CD14-positive monocyte (primary cell): ENCODE data around the gene ZNF565. TPM values are rescaled to one million over a fixed set of nuclear protein-coding genes. Genes with fewer than 3 reads are reported as not detected.
A peak's percentile ranks its signal among the peaks of the same experiment; 100 is the strongest.
"Not testable (repeated sequence)": the region's sequence is repeated elsewhere in the genome, so short reads cannot be mapped to it uniquely, and the experiment has no call there.

Experiments used
- DNase-seq, 3 donors: peaks; one replicate each; pipeline ENCODE4 v3.0.0-alpha.2; 2011 to 2022
- H2AFZ ChIP-seq: 2 replicates; pipeline ENCODE4 v1.6.0; 2012; ENCODE audit warnings: mild to moderate bottlenecking, low read depth, low read length, inconsistent platforms; ENCODE audit not compliant: insufficient read depth, poor library complexity, severe bottlenecking
- H3K27ac ChIP-seq, 2 donors: 1 replicate in 1 of 2; 2 replicates in 1 of 2; pipeline ENCODE4 v1.5.1; 2012 to 2013; ENCODE audit warnings: low read length in 2 of 2, control low read depth in 1 of 2, inconsistent platforms in 1 of 2, low read depth in 1 of 2, mild to moderate bottlenecking in 1 of 2
- H3K27me3 ChIP-seq, 2 donors: one replicate each; pipeline versions ENCODE4 v1.6.0 to v1.6.1; 2011 to 2013; ENCODE audit warnings: low read length in 2 of 2; ENCODE audit not compliant: control insufficient read depth in 2 of 2, insufficient read depth in 2 of 2
- H3K36me3 ChIP-seq, 2 donors: replicated peaks in 1 of 2; 1 replicate in 1 of 2; 2 replicates in 1 of 2; pipeline versions ENCODE4 v1.5.1 to v1.6.1; 2012 to 2013; ENCODE audit warnings: low read length in 2 of 2, control low read depth in 1 of 2, inconsistent platforms in 1 of 2, mild to moderate bottlenecking in 1 of 2; ENCODE audit not compliant: insufficient read depth in 2 of 2, control insufficient read depth in 1 of 2
- H3K4me1 ChIP-seq, 2 donors: 1 replicate in 1 of 2; 2 replicates in 1 of 2; pipeline versions ENCODE4 v1.5.1 to v1.6.1; 2012 to 2013; ENCODE audit warnings: low read length in 2 of 2, control low read depth in 1 of 2, inconsistent platforms in 1 of 2, mild to moderate bottlenecking in 1 of 2, moderate library complexity in 1 of 2; ENCODE audit not compliant: insufficient read depth in 2 of 2, control insufficient read depth in 1 of 2
- H3K4me2 ChIP-seq: replicated peaks from 2 replicates; pipeline ENCODE3; 2012; ENCODE audit warnings: low read length, moderate library complexity, mild to moderate bottlenecking; ENCODE audit not compliant: poor library complexity, severe bottlenecking; ENCODE audit errors: extremely low read depth
- H3K4me3 ChIP-seq, 3 experiments: fragments of 200-600 bp in 1 of 3; sonication (generic) in 1 of 3; replicated peaks in 1 of 3; 1 replicate in 2 of 3; 2 replicates in 1 of 3; pipeline ENCODE4 v1.5.1; 2011 to 2013; ENCODE audit warnings: low read length in 3 of 3, mild to moderate bottlenecking in 3 of 3, control low read depth in 2 of 3, low read depth in 2 of 3, inconsistent platforms in 1 of 3, moderate library complexity in 1 of 3
- H3K79me2 ChIP-seq: 2 replicates; pipeline ENCODE4 v1.6.0; 2012; ENCODE audit warnings: mild to moderate bottlenecking, control low read depth, inconsistent platforms, low read length, moderate library complexity; ENCODE audit not compliant: insufficient read depth
- H3K9ac ChIP-seq: 2 replicates; pipeline ENCODE4 v1.6.0; 2017; ENCODE audit warnings: low read length, mild to moderate bottlenecking; ENCODE audit not compliant: insufficient read depth, poor library complexity, severe bottlenecking
- H3K9me3 ChIP-seq, 2 donors: replicated peaks in 1 of 2; 1 replicate in 1 of 2; 2 replicates in 1 of 2; pipeline versions ENCODE4 v1.5.1 to v1.6.1; 2012 to 2013; ENCODE audit warnings: low read length in 2 of 2, control low read depth in 1 of 2; ENCODE audit not compliant: control insufficient read depth in 1 of 2, insufficient read depth in 1 of 2
- H4K20me1 ChIP-seq: 2 replicates; pipeline ENCODE4 v1.6.0; 2012; ENCODE audit warnings: mild to moderate bottlenecking, low read length, control low read depth, moderate library complexity; ENCODE audit not compliant: insufficient read depth
- H3K27ac Mint-ChIP-seq, 7 donors: one replicate each; pipeline ENCODE4 v1.8.0; 2020; ENCODE audit warnings: mild to moderate bottlenecking in 7 of 7, mixed read lengths in 7 of 7, moderate library complexity in 6 of 7, inconsistent platforms in 2 of 7
- H3K27me3 Mint-ChIP-seq, 3 donors: one replicate each; pipeline ENCODE4 v1.8.0; 2021 to 2022; ENCODE audit warnings: low read depth in 3 of 3, mild to moderate bottlenecking in 3 of 3, mixed read lengths in 3 of 3, moderate library complexity in 3 of 3, inconsistent platforms in 1 of 3
- H3K36me3 Mint-ChIP-seq, 2 donors: one replicate each; pipeline ENCODE4 v1.8.0; 2020; ENCODE audit warnings: mixed read lengths in 2 of 2, inconsistent platforms in 1 of 2, mild to moderate bottlenecking in 1 of 2
- H3K4me1 Mint-ChIP-seq: one replicate; pipeline ENCODE4 v1.8.0; 2020; ENCODE audit warnings: mild to moderate bottlenecking, mixed read lengths
- H3K4me3 Mint-ChIP-seq, 2 donors: one replicate each; pipeline ENCODE4 v1.8.0; 2020; ENCODE audit warnings: mild to moderate bottlenecking in 2 of 2, mixed read lengths in 2 of 2, moderate library complexity in 1 of 2
- H3K9me3 Mint-ChIP-seq, 7 donors: one replicate each; pipeline ENCODE4 v1.8.0; 2020 to 2022; ENCODE audit warnings: mixed read lengths in 7 of 7, mild to moderate bottlenecking in 6 of 7, moderate library complexity in 6 of 7, inconsistent platforms in 2 of 7
- WGBS: methylation state at CpG from one replicate; pipeline ENCODE4 v1.1.5; 2013; ENCODE audit warnings: missing lambda C conversion rate; ENCODE audit not compliant: insufficient coverage; 5-methylcytosine and 5-hydroxymethylcytosine counted together
- intact Hi-C, 2 donors: fragments of 100-400 bp; cut with micrococcal nuclease; formaldehyde crosslinking; loops; one replicate each; pipeline versions ENCODE4 v1.15.0 to v1.15.1; 2023
- polyA plus RNA-seq, 3 donors: library from polyadenylated mRNA; depleted of rRNA in 1 of 3; unstranded in 2 of 3; stranded (reverse) in 1 of 3; fragments of 300-500 nt in 2 of 3; fragments of >200 nt in 1 of 3; fragmentation: Illumina TruSeq in 2 of 3; gene quantifications; 1 replicate in 2 of 3; 2 replicates in 1 of 3; pipeline ENCODE4 v1.2.3, GENCODE V29; 2012 to 2021
- small RNA-seq: library from RNA; depleted of rRNA; stranded (forward); fragments of <200 nt; gene quantifications from one replicate; pipeline ENCODE3, GENCODE V24; 2012; ENCODE audit warnings: low read depth; ENCODE audit not compliant: insufficient read length
- TF ChIP-seq, protein P1 (sequence below): fragments of 200-600 bp; IDR thresholded peaks from one replicate; pipeline ENCODE4 v1.8.0; 2022; ENCODE audit warnings: antibody characterized with exemption, mild to moderate bottlenecking

ZNF565 gene
- polyA plus RNA-seq, 3 donors, result 1.5 to 3.5 (median 2.1) TPM

DNA sequence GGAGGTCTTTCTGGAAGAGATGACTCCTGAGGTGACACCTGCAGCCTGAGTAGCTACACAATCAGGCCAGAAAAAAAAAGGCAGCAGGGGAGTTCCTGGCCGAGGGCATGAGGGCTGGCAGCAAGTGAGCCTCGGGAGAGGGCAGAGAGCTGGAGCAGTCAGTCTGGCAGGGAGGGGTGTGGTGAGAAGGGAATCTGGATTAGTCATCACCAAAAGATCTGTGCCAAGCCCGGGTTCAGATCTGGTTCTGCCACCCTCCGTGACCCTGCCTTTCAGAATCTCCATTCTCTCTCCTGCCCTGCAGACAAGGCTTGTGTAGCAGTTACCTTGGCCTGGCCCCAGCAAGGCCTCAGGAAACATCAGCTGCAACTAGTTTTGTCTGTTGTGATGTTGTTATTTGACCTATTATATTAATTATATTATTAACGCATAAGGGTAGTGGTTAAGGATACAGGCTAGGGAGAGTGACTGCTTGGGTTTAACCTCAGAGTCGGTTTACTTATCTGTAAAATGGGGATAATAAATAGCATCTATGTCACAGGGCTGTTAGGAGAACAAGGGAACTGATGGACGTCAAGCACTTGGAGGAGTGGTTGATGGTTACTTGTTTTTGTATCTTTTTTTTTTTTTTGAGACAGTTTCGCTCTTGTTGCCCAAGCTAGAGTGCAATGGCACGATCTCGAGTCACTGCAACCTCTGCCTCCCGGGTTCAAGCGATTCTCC lies 77.3 kb downstream of the ZNF565 start:
- 82% methylated on average over 9 of the region's 12 CpGs for WGBS

DNA sequence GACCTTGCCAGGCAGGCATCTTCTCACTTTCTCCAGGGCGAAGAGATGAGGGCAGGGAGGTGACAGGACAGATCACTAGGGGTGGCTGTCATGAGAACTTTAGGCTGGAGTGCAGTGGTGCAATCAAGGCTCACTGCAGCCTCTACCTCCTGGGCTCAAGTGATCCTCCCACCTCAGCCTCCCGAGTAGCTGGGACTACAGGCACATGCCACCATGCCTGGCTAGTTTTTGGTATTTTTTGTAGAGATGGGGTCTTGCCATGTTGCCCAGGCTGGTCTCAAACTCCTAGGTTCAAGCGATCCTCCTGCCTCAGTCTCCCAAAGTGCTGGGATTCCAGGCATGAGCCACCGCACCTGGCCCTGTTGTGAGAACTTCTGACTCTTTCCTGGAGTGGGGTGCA lies 79.6 kb downstream of the ZNF565 start:
- H3K4me1 ChIP-seq, result peaks cover 50 to 70% of the 10 kb centered on the region in 2 donors
- H3K9me3 ChIP-seq, H4K20me1 ChIP-seq, H3K4me3 Mint-ChIP-seq, H3K36me3 Mint-ChIP-seq, H3K79me2 ChIP-seq, H2AFZ ChIP-seq, H3K4me2 ChIP-seq, H3K36me3 ChIP-seq, H3K27me3 ChIP-seq, H3K9me3 Mint-ChIP-seq, H3K27ac ChIP-seq, H3K4me3 ChIP-seq, H3K9ac ChIP-seq, DNase-seq, H3K27me3 Mint-ChIP-seq, intact Hi-C loops: not testable (repeated sequence)
- WGBS, result 100% methylated on average over 2 of the region's 4 CpGs
- Mint-ChIP-seq H3K4me1 (peaks cover 47% of the 10 kb centered on the region), H3K27ac (peak overlapping the region in 1 of 7 donors; percentile 78)

More for the DNA sequence above, 77.3 kb downstream of the ZNF565 start:
- H3K27ac ChIP-seq, result peak overlapping the region in 1 of 2 donors; percentile 16
- H3K4me2 ChIP-seq, result no peak overlapping the region
- Mint-ChIP-seq H3K4me3 (peak overlapping the region; percentile 11 to 73), H3K4me1 (peaks cover 40% of the 10 kb centered on the region), H3K36me3 (peaks cover 9 to 10% of the 10 kb centered on the region in 2 donors), H3K9me3 (peaks cover 0 to 6% (median 0%) of the 10 kb centered on the region in 7 donors), H3K27ac (peak overlapping the region in 5 of 7 donors; percentile 50 to 84 (median 68)), H3K27me3 (peaks cover 0 to 7% (median 2%) of the 10 kb centered on the region in 3 donors)
- DNase-seq, result peak; percentile 54 to 61 (median 57)
- peaks cover 11% of the 10 kb centered on the region for H4K20me1 ChIP-seq
- H3K79me2 ChIP-seq, result peaks cover 20% of the 10 kb centered on the region
- TF ChIP-seq, protein P1, sequence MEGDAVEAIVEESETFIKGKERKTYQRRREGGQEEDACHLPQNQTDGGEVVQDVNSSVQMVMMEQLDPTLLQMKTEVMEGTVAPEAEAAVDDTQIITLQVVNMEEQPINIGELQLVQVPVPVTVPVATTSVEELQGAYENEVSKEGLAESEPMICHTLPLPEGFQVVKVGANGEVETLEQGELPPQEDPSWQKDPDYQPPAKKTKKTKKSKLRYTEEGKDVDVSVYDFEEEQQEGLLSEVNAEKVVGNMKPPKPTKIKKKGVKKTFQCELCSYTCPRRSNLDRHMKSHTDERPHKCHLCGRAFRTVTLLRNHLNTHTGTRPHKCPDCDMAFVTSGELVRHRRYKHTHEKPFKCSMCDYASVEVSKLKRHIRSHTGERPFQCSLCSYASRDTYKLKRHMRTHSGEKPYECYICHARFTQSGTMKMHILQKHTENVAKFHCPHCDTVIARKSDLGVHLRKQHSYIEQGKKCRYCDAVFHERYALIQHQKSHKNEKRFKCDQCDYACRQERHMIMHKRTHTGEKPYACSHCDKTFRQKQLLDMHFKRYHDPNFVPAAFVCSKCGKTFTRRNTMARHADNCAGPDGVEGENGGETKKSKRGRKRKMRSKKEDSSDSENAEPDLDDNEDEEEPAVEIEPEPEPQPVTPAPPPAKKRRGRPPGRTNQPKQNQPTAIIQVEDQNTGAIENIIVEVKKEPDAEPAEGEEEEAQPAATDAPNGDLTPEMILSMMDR, result no peak
- H3K27me3 ChIP-seq, result no peaks in the 10 kb centered on the region
- peaks cover under 1 to 7% of the 10 kb centered on the region in 2 donors for H3K36me3 ChIP-seq
- intact Hi-C loops, result no loop called here
- peaks cover 38 to 59% of the 10 kb centered on the region in 2 donors for H3K4me1 ChIP-seq
- H3K4me3 ChIP-seq, result no peak overlapping the region
- H3K9ac ChIP-seq, result no peak overlapping the region
- H2AFZ ChIP-seq, result no peak overlapping the region
- no peaks in the 10 kb centered on the region for H3K9me3 ChIP-seq

Small RNA genes lying within 50 kb of the gene (small RNA-seq; reads per million reads assigned to genes)
- not detected for gene RF00019

Other genes starting within 250 kb of the ZNF565 start
- gene SDHAF1, start 219.5 kb downstream of the ZNF565 start, polyA plus RNA-seq, result 10 to 100 TPM; 10.4 to 26.9 (median 19.0) TPM
- gene SYNE4, start 205.9 kb downstream of the ZNF565 start, polyA plus RNA-seq, result under 1 TPM in 1 of 3 donors, not detected in 2; 0.76 TPM
- gene ALKBH6, start 200.5 kb downstream of the ZNF565 start, polyA plus RNA-seq, result 10 to 100 TPM; 13.1 to 29.3 (median 16.1) TPM
- under 1 TPM in 1 of 3 donors, not detected in 2; 0.24 TPM for gene CLIP3, start 181.8 kb downstream of the ZNF565 start, polyA plus RNA-seq
- 1 to 10 TPM; 2.4 to 6.0 (median 3.1) TPM for gene THAP8, start 160.4 kb downstream of the ZNF565 start, polyA plus RNA-seq
- under 1 TPM in 2 of 3 donors, not detected in 1; 0.05 to 0.88 TPM for gene WDR62, start 159.8 kb downstream of the ZNF565 start, polyA plus RNA-seq
- gene OVOL3, start 103.5 kb downstream of the ZNF565 start, polyA plus RNA-seq, result not detected
- gene POLR2I, start 99.8 kb downstream of the ZNF565 start, polyA plus RNA-seq, result 10 to 100 TPM; 21.2 to 73.9 (median 57.9) TPM
- 100 to 1,000 TPM; 167 to 233 (median 178) TPM for gene TBCB, start 99.2 kb downstream of the ZNF565 start, polyA plus RNA-seq
- gene CAPNS1, start 74.6 kb downstream of the ZNF565 start, polyA plus RNA-seq, result 100 to 1,000 TPM; 239 to 740 (median 282) TPM
- gene COX7A1, start 62.2 kb downstream of the ZNF565 start, polyA plus RNA-seq, result not detected
- 10 to 100 TPM; 12.2 to 26.5 (median 15.8) TPM for gene ZNF146, start 441 bp upstream of the ZNF565 start, polyA plus RNA-seq
- gene ZFP14, start 164.5 kb upstream of the ZNF565 start, polyA plus RNA-seq, result 1 to 10 TPM in 2 of 3 donors, under 1 TPM in 1; 0.72 to 1.9 (median 1.1) TPM
- gene ZFP82, start 204.0 kb upstream of the ZNF565 start, polyA plus RNA-seq, result under 1 TPM; 0.33 to 0.46 (median 0.45) TPM